Measurements from ENCODE around the gene PSMA3.

Gene PSMA3

GRCh38 chr14:58298477-58299400 lies 54.1 kb downstream of the PSMA3 start, which contains the start of gene ARID4A:
Gene ARID4A, plus strand, starts transcription at chr14:58298555. Its CDS starts 1,300 bp downstream, at chr14:58299855.
- in situ Hi-C loops (cut with HindIII; ENCODE audit: low sequenced_read_pairs), result no loop called here

DNA sequence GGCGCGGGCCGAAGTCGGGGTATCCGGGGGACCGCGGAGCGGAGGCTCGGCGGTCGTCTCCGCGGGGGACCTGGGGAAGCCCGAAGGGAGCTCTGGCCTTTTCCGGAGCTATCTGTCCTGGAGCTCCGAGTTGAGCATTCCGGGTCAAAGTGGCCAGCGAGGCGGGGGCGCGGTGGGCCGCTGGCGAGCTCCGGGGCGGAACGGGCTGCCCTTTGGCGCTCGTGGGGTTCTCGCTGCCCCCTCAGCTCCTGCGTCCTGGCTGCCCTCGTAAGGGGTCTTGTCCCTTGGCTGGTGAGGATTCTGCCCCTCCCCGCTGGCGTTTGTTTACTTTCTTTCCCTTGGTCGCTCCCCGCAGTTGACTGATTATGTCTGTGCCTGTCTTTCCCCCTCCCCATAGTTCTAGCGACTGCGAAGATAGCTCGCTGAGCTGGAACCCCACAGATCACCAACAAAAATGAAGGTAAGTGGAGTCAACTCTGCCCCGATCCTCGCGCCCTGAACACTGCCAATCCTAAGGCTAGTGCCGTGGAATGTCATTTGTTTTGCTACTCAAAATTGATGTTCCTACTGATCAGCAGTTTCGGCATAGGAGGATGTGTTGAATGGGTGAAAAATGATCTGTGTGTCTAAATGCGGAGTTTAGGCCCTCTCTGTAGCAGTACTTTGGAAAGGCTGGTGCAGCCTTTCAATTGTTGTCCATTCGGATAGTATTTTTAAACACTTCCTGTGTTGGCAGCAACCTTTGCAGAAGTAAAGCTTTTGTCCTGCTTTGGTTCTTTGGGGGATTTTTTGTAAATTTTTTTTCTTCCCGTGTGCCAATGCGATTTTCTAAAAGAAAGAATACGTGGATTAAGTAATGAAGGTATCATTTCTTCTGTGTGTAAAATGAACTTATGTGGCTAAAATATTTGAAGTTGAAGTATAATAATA lies 55.0 kb downstream of the PSMA3 start:
- in situ Hi-C loops (cut with HindIII; ENCODE audit: low sequenced_read_pairs), result no loop called here

GRCh38 chr14:58301416-58301815 lies 56.8 kb downstream of the PSMA3 start:
- in situ Hi-C loops (cut with HindIII; ENCODE audit: low sequenced_read_pairs), result no loop called here

GRCh38 chr14:58305730-58306129 lies 61.1 kb downstream of the PSMA3 start:
- in situ Hi-C loops (cut with HindIII; ENCODE audit: low sequenced_read_pairs), result no loop called here

DNA sequence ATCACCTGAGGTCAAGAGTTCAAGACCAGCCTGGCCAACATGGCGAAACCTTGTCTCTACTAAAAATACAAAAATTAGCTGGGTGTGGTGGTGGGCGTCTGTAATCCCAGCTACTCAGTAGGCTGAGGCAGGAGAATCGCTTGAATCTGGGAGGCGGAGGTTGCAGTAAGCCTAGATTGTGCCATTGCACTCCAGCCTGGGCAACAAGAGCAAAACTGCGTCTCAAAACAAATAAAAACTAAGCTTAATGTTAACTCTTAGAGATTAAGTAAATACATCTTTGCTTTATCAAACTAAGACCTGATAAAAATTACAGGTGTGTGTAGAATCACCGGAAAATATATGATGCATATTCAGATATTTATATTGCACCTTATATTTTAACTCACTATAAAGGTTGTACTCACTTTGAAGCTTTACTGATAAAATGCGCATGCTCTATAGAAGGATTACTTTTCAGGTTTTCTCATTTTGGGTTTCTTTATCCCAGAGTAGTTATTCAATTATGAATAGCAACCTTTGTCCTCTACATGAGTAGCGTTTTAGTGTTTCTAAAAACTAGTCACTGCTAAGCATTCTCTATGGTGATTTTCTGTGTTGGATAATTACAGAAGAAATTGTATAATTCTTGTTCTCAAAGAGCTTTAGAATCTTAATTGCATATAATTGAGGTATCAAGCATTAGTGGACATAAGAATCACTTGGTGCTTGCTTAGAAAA lies 63.1 kb downstream of the PSMA3 start:
- in situ Hi-C loops (cut with HindIII; ENCODE audit: low sequenced_read_pairs), result no loop called here

- in situ Hi-C loops (cut with HindIII; ENCODE audit: low sequenced_read_pairs), result no loop called here
Observed at GRCh38 chr14:58309086-58309485, 64.4 kb downstream of the PSMA3 start.

DNA sequence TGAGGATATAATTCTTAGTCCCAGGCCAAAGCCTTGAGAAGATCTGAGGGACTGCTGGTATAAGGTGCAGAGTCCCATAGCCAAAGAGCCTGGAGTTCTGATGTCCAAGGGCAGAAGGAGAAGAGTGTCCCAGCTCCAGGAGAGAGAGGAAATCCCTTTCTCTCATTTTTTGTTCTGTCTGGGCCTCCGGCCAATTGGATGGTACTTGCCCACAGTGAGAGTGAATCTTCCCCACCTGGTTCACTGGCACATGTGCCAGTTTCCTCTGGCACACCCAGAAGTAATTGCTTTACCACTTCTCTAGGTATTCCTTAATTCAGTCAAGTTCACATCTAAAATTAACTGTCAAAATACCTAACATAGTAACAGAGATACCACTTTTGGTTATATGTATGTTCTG lies 69.1 kb downstream of the PSMA3 start:
- in situ Hi-C loops (cut with HindIII; ENCODE audit: low sequenced_read_pairs), result no loop called here

- in situ Hi-C loops (cut with HindIII; ENCODE audit: low sequenced_read_pairs), result no loop called here
Observed at GRCh38 chr14:58315606-58316005, 71.0 kb downstream of the PSMA3 start.

All from endothelial cell of hepatic sinusoid (primary cell).